NB4 (cell line): Measurements from ENCODE around the gene OR7G1.

Source experiments
- DNase-seq: peaks from one replicate; pipeline ENCODE4 v3.0.0; 2010; ENCODE audit warnings: low read depth
- H3K4me3 ChIP-seq: one replicate; pipeline ENCODE4 v1.5.1; 2011; ENCODE audit warnings: mild to moderate bottlenecking, low read depth, low read length, moderate library complexity
- CTCF ChIP-seq: IDR thresholded peaks from one replicate; pipeline ENCODE4 v1.5.1; 2012; ENCODE audit warnings: low read depth, low read length
- MAX ChIP-seq: IDR thresholded peaks from 2 replicates; pipeline ENCODE4 v1.6.1; 2011; ENCODE audit warnings: low read depth, low read length
- MYC ChIP-seq: IDR thresholded peaks from 2 replicates; pipeline ENCODE4 v1.6.1; 2011; ENCODE audit warnings: low read depth, low read length
- POLR2A ChIP-seq: IDR thresholded peaks from 2 replicates; pipeline ENCODE4 v1.6.1; 2011; ENCODE audit warnings: mild to moderate bottlenecking; ENCODE audit not compliant: insufficient read length; ENCODE audit errors: extremely low read depth

OR7G1 gene

GRCh38 chr19:9115307-9115813 is at the start of gene OR7G1:
Gene OR7G1 (minus strand): TSS chr19:9115763. CDS start chr19:9115763, 0 bp downstream.
- H3K4me3 ChIP-seq: no peak within 1 kb of the TSS
- no peak for DNase-seq
- no peak for TF ChIP-seq MAX
- no peak for TF ChIP-seq CTCF
- no peak for TF ChIP-seq MYC
- TF ChIP-seq POLR2A: no peak

- DNase-seq: no peak
- TF ChIP-seq MYC (no peak), CTCF (no peak), POLR2A (no peak)
Measured at GRCh38 chr19:9165261-9165660, 49.7 kb upstream of the OR7G1 start.

GRCh38 chr19:9161427-9161826 is 45.9 kb upstream of the OR7G1 start:
- no peak for DNase-seq
- TF ChIP-seq POLR2A: no peak
- no peak for TF ChIP-seq MYC
- no peak for TF ChIP-seq MAX
- no peak for TF ChIP-seq CTCF
- H3K4me3 ChIP-seq: no peak overlapping the region

More at GRCh38 chr19:9165261-9165660, 49.7 kb upstream of the OR7G1 start:
- no peak overlapping the region for H3K4me3 ChIP-seq

GRCh38 chr19:9159891-9160290 is 44.3 kb upstream of the OR7G1 start:
- H3K4me3 ChIP-seq: no peak overlapping the region
- TF ChIP-seq POLR2A: no peak
- no peak for TF ChIP-seq MAX
- TF ChIP-seq MYC: no peak
- no peak for TF ChIP-seq CTCF
- DNase-seq: no peak

- no peak for TF ChIP-seq MYC
- no peak for DNase-seq
- no peak overlapping the region for H3K4me3 ChIP-seq
Measured at GRCh38 chr19:9156304-9156703, 40.7 kb upstream of the OR7G1 start.

- no peak overlapping the region for H3K4me3 ChIP-seq
- no peak for TF ChIP-seq MAX
- no peak for TF ChIP-seq CTCF
- TF ChIP-seq POLR2A: no peak
- no peak for TF ChIP-seq MYC
- DNase-seq: no peak
Measured at GRCh38 chr19:9155591-9155990, 40.0 kb upstream of the OR7G1 start.
